SU-DHL-6 (cell line): ENCODE measurements around the gene NNMT.

Experiments used
- H2AFZ ChIP-seq: fragments of 200-600 bp; sonication (generic); 2 replicates; pipeline ENCODE4 v1.6.1; 2014; ENCODE audit warnings: low read depth, mild to moderate bottlenecking, moderate library complexity, mixed read lengths, antibody characterized with exemption, low read length; ENCODE audit not compliant: severe bottlenecking
- H3F3A ChIP-seq: fragments of 200-600 bp; shearing (Covaris generic); 2 replicates; pipeline ENCODE4 v1.6.0; 2016; ENCODE audit warnings: antibody characterized with exemption, mild to moderate bottlenecking; ENCODE audit not compliant: insufficient read depth
- H3K27ac ChIP-seq: fragments of 200-600 bp; sonication (generic); 2 replicates; pipeline ENCODE4 v1.5.1; 2016; ENCODE audit warnings: low read depth, mild to moderate bottlenecking, low read length, moderate library complexity, mixed read lengths
- H3K27me3 ChIP-seq: fragments of 200-600 bp; sonication (generic), shearing (Covaris generic); 2 replicates; pipeline ENCODE4 v1.6.0; 2014; ENCODE audit warnings: mild to moderate bottlenecking, low read length
- H3K36me3 ChIP-seq: fragments of 200-600 bp; sonication (generic); 2 replicates; pipeline ENCODE4 v1.6.1; 2014; ENCODE audit warnings: mild to moderate bottlenecking, low read length, mixed read lengths
- H3K4me2 ChIP-seq: fragments of 300-600, 200-600 bp; shearing (Covaris generic), sonication (generic); 2 replicates; pipeline ENCODE4 v1.6.0; 2014; ENCODE audit warnings: low read length, low read depth, mild to moderate bottlenecking; ENCODE audit not compliant: poor library complexity, severe bottlenecking
- H3K4me3 ChIP-seq: fragments of 200-600 bp; sonication (generic); 2 replicates; pipeline ENCODE4 v1.5.1; 2014; ENCODE audit warnings: antibody characterized with exemption, low read length, mild to moderate bottlenecking, mixed read lengths; ENCODE audit not compliant: insufficient read depth, poor library complexity, severe bottlenecking
- H3K79me2 ChIP-seq: fragments of 200-600 bp; sonication (generic); 2 replicates; pipeline ENCODE4 v1.6.1; 2014; ENCODE audit warnings: mild to moderate bottlenecking, low read length, moderate library complexity; ENCODE audit not compliant: insufficient read depth
- H3K9ac ChIP-seq: fragments of 200-600 bp; sonication (generic); 2 replicates; pipeline ENCODE4 v1.7.0; 2014; ENCODE audit warnings: mild to moderate bottlenecking, low read length
- H3K9me2 ChIP-seq: fragments of 200-600 bp; sonication (generic); replicated peaks from 2 replicates; pipeline ENCODE4 v1.6.1; 2014; ENCODE audit warnings: low read length; ENCODE audit not compliant: insufficient read depth
- H3K9me3 ChIP-seq: fragments of 200-600 bp; sonication (generic); 2 replicates; pipeline ENCODE4 v1.6.1; 2014; ENCODE audit warnings: low read length, mixed read lengths; ENCODE audit not compliant: insufficient read depth
- H4K20me1 ChIP-seq: fragments of 200-600 bp; sonication (generic); 2 replicates; pipeline ENCODE4 v1.6.1; 2014; ENCODE audit warnings: low read depth, mild to moderate bottlenecking, antibody characterized with exemption, low read length, moderate library complexity, mixed read lengths
- EZH2phosphoT487 ChIP-seq: fragments of 200-600 bp; sonication (generic), shearing (Covaris generic); conservative IDR thresholded peaks from 2 replicates; pipeline ENCODE4 v1.6.1; 2018; ENCODE audit warnings: mild to moderate bottlenecking, antibody characterized with exemption, low read length, moderate library complexity, mixed read lengths
- TF ChIP-seq, protein P1 (sequence below): fragments of 200-600 bp; sonication (generic); IDR thresholded peaks from one replicate; pipeline ENCODE4 v1.5.1; 2017; ENCODE audit warnings: antibody characterized with exemption, mild to moderate bottlenecking, low read length, moderate library complexity; ENCODE audit not compliant: insufficient read depth, poor library complexity, severe bottlenecking

The NNMT gene

DNA sequence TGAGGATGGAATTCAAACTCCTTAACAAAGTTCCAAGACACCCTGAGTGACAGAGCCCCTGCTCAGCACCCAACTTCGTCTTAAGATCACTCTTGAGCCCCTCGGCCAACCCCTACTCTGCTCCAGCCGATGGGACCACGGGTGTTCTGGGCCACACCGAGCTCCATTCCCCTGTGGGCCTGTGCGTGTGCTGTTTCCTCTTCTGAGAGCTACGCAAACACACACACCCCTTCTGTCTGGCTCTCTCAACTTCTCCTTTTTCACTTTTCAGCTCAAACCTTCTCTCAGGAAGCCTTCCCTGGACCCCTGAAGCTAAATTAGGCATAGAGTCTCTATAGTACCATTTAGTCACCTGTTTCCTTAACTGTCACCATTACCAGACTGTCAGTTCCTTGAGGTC is 37.5 kb upstream of the NNMT start:
- Histone ChIP-seq H3K4me2 (no peak overlapping the region), H3K9me2 (no peaks in the 10 kb centered on the region), H4K20me1 (no peaks in the 10 kb centered on the region), H3K36me3 (no peaks in the 10 kb centered on the region), H3K4me3 (no peak overlapping the region), H3F3A (no peaks in the 10 kb centered on the region), H3K9me3 (no peaks in the 10 kb centered on the region), H3K27ac (no peak overlapping the region), H2AFZ (no peak overlapping the region), H3K9ac (no peak overlapping the region), H3K79me2 (no peaks in the 10 kb centered on the region), H3K27me3 (no peaks in the 10 kb centered on the region)
- TF ChIP-seq, protein P1, sequence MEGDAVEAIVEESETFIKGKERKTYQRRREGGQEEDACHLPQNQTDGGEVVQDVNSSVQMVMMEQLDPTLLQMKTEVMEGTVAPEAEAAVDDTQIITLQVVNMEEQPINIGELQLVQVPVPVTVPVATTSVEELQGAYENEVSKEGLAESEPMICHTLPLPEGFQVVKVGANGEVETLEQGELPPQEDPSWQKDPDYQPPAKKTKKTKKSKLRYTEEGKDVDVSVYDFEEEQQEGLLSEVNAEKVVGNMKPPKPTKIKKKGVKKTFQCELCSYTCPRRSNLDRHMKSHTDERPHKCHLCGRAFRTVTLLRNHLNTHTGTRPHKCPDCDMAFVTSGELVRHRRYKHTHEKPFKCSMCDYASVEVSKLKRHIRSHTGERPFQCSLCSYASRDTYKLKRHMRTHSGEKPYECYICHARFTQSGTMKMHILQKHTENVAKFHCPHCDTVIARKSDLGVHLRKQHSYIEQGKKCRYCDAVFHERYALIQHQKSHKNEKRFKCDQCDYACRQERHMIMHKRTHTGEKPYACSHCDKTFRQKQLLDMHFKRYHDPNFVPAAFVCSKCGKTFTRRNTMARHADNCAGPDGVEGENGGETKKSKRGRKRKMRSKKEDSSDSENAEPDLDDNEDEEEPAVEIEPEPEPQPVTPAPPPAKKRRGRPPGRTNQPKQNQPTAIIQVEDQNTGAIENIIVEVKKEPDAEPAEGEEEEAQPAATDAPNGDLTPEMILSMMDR = no peak
- TF ChIP-seq EZH2phosphoT487 = no peak

DNA sequence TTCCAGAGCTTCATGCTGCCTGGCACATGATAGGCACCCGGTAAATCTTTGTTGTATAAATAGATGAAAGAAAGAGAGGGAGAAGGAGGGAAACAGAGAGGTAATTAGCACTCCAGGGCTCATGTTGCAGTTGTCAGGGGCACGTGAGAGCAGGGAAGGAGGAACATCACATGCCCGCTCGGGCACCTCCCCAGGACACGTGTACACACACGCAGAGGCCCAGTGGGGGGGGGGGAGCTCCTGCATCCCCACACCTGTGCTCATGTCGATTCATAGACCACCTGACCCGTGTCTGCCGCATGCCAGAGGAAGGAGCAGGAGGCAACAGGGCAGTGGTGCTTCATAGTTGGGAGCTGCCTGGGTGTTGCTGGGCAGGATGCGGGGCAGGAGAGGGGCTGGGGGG is 37.1 kb upstream of the NNMT start:
- no peaks in the 10 kb centered on the region for H3K79me2 ChIP-seq
- no peaks in the 10 kb centered on the region for H3K36me3 ChIP-seq
- no peaks in the 10 kb centered on the region for H3K9me2 ChIP-seq
- no peak overlapping the region for H3K9ac ChIP-seq
- TF ChIP-seq EZH2phosphoT487 = no peak
- TF ChIP-seq, protein P1 = no peak
- no peak overlapping the region for H2AFZ ChIP-seq
- no peak overlapping the region for H3K27ac ChIP-seq
- no peak overlapping the region for H3K4me3 ChIP-seq
- H3F3A ChIP-seq = no peaks in the 10 kb centered on the region
- no peaks in the 10 kb centered on the region for H3K27me3 ChIP-seq
- H4K20me1 ChIP-seq = no peaks in the 10 kb centered on the region
- H3K4me2 ChIP-seq = no peak overlapping the region
- H3K9me3 ChIP-seq = no peaks in the 10 kb centered on the region

DNA sequence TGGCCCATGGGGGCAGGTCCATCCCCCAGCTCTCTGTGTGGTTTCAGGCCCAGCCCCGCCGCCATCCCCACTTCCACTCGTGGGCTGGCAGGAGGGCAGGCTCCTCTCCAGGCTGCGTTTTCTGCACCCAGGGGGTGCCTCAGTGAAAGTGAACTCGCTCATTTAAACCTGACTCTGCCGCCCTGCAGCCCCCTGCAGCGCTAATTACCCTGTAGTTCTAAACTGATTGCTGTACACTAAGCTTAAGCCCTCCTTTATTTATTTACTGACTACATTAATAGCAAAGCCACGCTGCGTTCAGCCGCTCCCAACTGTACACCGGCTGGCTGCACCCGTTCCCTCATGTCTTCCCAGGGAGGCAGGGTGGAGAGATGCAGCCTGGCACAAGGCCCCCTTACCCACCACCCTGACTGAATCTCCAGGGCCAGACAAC is 36.6 kb upstream of the NNMT start:
- Histone ChIP-seq H3K4me3 (no peak overlapping the region), H3K4me2 (no peak overlapping the region), H4K20me1 (no peaks in the 10 kb centered on the region), H3K9me2 (no peaks in the 10 kb centered on the region), H3K27me3 (no peaks in the 10 kb centered on the region), H3K9me3 (no peaks in the 10 kb centered on the region), H3K36me3 (no peaks in the 10 kb centered on the region), H2AFZ (no peak overlapping the region), H3K27ac (no peak overlapping the region), H3K79me2 (no peaks in the 10 kb centered on the region), H3F3A (no peaks in the 10 kb centered on the region), H3K9ac (no peak overlapping the region)
- no peak for TF ChIP-seq EZH2phosphoT487
- TF ChIP-seq, protein P1 = no peak
